ENCODE measurements around the gene TSHZ2.

- no peak for TF ChIP-seq CTCF (conservative IDR thresholded peaks at IDR 0.05)
- TF ChIP-seq ZFX (IDR thresholded peaks at IDR 0.05): no peak
These were observed 530.7 kb downstream of the TSHZ2 start for GRCh38 chr20:53502820-53503219.

Data from C4-2B (cell line).